Trophoblast cell (in vitro differentiated cells and primary cell): ENCODE results near the gene CADM2.
A peak's percentile ranks its signal among the peaks of the same experiment; 100 is the strongest.

Source experiments
- DNase-seq, 2 donors: peaks; one replicate each; pipeline ENCODE4 v3.0.0-alpha.2; 2016
- H2AFZ ChIP-seq: 2 replicates; pipeline ENCODE4 v1.6.1; 2013; ENCODE audit warnings: low read length, moderate library complexity, mild to moderate bottlenecking; ENCODE audit not compliant: insufficient read depth, poor library complexity
- H2AK5ac ChIP-seq: 2 replicates; pipeline ENCODE4 v1.6.1; 2013; ENCODE audit warnings: mild to moderate bottlenecking, low read length
- H2BK120ac ChIP-seq: 2 replicates; pipeline ENCODE4 v1.6.1; 2013; ENCODE audit warnings: low read length, mild to moderate bottlenecking, moderate library complexity; ENCODE audit not compliant: insufficient read depth, poor library complexity
- H2BK12ac ChIP-seq: 2 replicates; pipeline ENCODE4 v1.6.1; 2013; ENCODE audit warnings: mild to moderate bottlenecking, low read length, moderate library complexity
- H2BK5ac ChIP-seq: 2 replicates; pipeline ENCODE4 v1.6.1; 2013; ENCODE audit warnings: low read length, low read depth, moderate library complexity, mild to moderate bottlenecking; ENCODE audit not compliant: poor library complexity
- H3K14ac ChIP-seq: 2 replicates; pipeline ENCODE4 v1.6.1; 2013; ENCODE audit warnings: mild to moderate bottlenecking, low read length
- H3K18ac ChIP-seq: 2 replicates; pipeline ENCODE4 v1.6.1; 2013; ENCODE audit warnings: mild to moderate bottlenecking, low read length
- H3K23ac ChIP-seq: 2 replicates; pipeline ENCODE4 v1.6.1; 2013; ENCODE audit warnings: low read length
- H3K27ac ChIP-seq: 2 replicates; pipeline ENCODE4 v1.5.1; 2013; ENCODE audit warnings: low read depth, mild to moderate bottlenecking, inconsistent platforms, low read length, moderate library complexity
- H3K27me3 ChIP-seq: 2 replicates; pipeline ENCODE4 v1.6.1; 2013; ENCODE audit warnings: inconsistent platforms, mild to moderate bottlenecking, low read length, moderate library complexity; ENCODE audit not compliant: insufficient read depth
- H3K36me3 ChIP-seq, 2 experiments: 1 replicate in 1 of 2; 2 replicates in 1 of 2; pipeline ENCODE4 v1.6.1; 2013; ENCODE audit warnings: low read length in 2 of 2, mild to moderate bottlenecking in 2 of 2, moderate library complexity in 1 of 2; ENCODE audit not compliant: insufficient read depth in 2 of 2, control insufficient read depth in 1 of 2
- H3K4ac ChIP-seq: 2 replicates; pipeline ENCODE4 v1.6.1; 2013; ENCODE audit warnings: low read depth, mild to moderate bottlenecking, low read length, moderate library complexity
- H3K4me1 ChIP-seq, 2 experiments: 1 replicate in 1 of 2; 2 replicates in 1 of 2; pipeline ENCODE4 v1.6.1; 2013; ENCODE audit warnings: low read length in 2 of 2, mild to moderate bottlenecking in 2 of 2, moderate library complexity in 1 of 2; ENCODE audit not compliant: insufficient read depth in 2 of 2, control insufficient read depth in 1 of 2
- H3K4me2 ChIP-seq: 2 replicates; pipeline ENCODE4 v1.6.1; 2013; ENCODE audit warnings: inconsistent platforms, mild to moderate bottlenecking, low read length, moderate library complexity
- H3K4me3 ChIP-seq: 2 replicates; pipeline ENCODE4 v1.5.1; 2013; ENCODE audit warnings: mild to moderate bottlenecking, low read depth, low read length, inconsistent platforms
- H3K79me1 ChIP-seq: one replicate; pipeline ENCODE4 v1.6.1; 2013; ENCODE audit warnings: low read length
- H3K79me2 ChIP-seq: 2 replicates; pipeline ENCODE4 v1.6.1; 2013; ENCODE audit warnings: low read length, mild to moderate bottlenecking; ENCODE audit not compliant: control insufficient read depth, insufficient read depth, poor library complexity
- H3K9ac ChIP-seq: 2 replicates; pipeline ENCODE4 v1.6.1; 2013; ENCODE audit warnings: mild to moderate bottlenecking, low read length
- H3K9me3 ChIP-seq: 2 replicates; pipeline ENCODE4 v1.6.1; 2013; ENCODE audit warnings: low read depth, mild to moderate bottlenecking, control low read depth, inconsistent platforms, low read length; ENCODE audit not compliant: insufficient read depth
- H4K12ac ChIP-seq: 2 replicates; pipeline ENCODE4 v1.6.1; 2013; ENCODE audit warnings: low read depth, mild to moderate bottlenecking, low read length, moderate library complexity
- H4K8ac ChIP-seq: 2 replicates; pipeline ENCODE4 v1.6.1; 2013; ENCODE audit warnings: low read depth, mild to moderate bottlenecking, low read length, moderate library complexity
- H4K91ac ChIP-seq: one replicate; pipeline ENCODE4 v1.6.1; 2013; ENCODE audit warnings: low read depth, mild to moderate bottlenecking, low read length, moderate library complexity
- WGBS: extraction: QIAGEN DNeasy Blood & Tissue Kit; methylation state at CpG from one replicate; pipeline ENCODE4 v1.1.7; 2013; ENCODE audit warnings: missing lambda C conversion rate; ENCODE audit not compliant: insufficient read length, insufficient coverage; ENCODE audit errors: extremely low coverage; 5-methylcytosine and 5-hydroxymethylcytosine counted together

The CADM2 gene

GRCh38 chr3:85584779-85585356 is 626.1 kb downstream of the CADM2 start:
- Histone ChIP-seq H4K12ac (no peak overlapping the region), H4K8ac (no peak overlapping the region), H2BK5ac (no peak overlapping the region), H3K4me1 (no peaks in the 10 kb centered on the region), H3K36me3 (no peaks in the 10 kb centered on the region), H2AK5ac (no peak overlapping the region), H2BK12ac (no peak overlapping the region), H3K4me2 (no peak overlapping the region), H3K4me3 (no peak overlapping the region), H3K79me1 (no peaks in the 10 kb centered on the region), H3K14ac (no peak overlapping the region), H4K91ac (no peak overlapping the region), H3K27ac (no peak overlapping the region), H3K4ac (no peak overlapping the region), H3K79me2 (no peaks in the 10 kb centered on the region), H3K9me3 (no peaks in the 10 kb centered on the region), H3K23ac (no peak overlapping the region), H3K9ac (peak overlapping the region; percentile 2), H2BK120ac (no peak overlapping the region), H2AFZ (no peak overlapping the region), H3K18ac (no peak overlapping the region), H3K27me3 (no peaks in the 10 kb centered on the region)
- peak; percentile 3 to 53 for DNase-seq
- no CpG with 5 or more reads among the region's 7 CpGs for WGBS

GRCh38 chr3:85586018-85586417 is 627.2 kb downstream of the CADM2 start:
- H2AFZ ChIP-seq, result no peak overlapping the region
- WGBS, result no CpG with 5 or more reads among the region's 3 CpGs
- H3K4me1 ChIP-seq, result no peaks in the 10 kb centered on the region
- no peak overlapping the region for H3K18ac ChIP-seq
- no peak overlapping the region for H2AK5ac ChIP-seq
- no peak overlapping the region for H4K91ac ChIP-seq
- no peaks in the 10 kb centered on the region for H3K36me3 ChIP-seq
- H4K12ac ChIP-seq, result no peak overlapping the region
- no peak overlapping the region for H3K4me3 ChIP-seq
- H3K27ac ChIP-seq, result no peak overlapping the region
- H2BK12ac ChIP-seq, result no peak overlapping the region
- no peak for DNase-seq
- H3K4ac ChIP-seq, result no peak overlapping the region
- no peak overlapping the region for H3K4me2 ChIP-seq
- H3K14ac ChIP-seq, result no peak overlapping the region
- H4K8ac ChIP-seq, result no peak overlapping the region
- H3K79me1 ChIP-seq, result no peaks in the 10 kb centered on the region
- no peak overlapping the region for H2BK5ac ChIP-seq
- no peak overlapping the region for H3K23ac ChIP-seq
- H2BK120ac ChIP-seq, result no peak overlapping the region
- H3K79me2 ChIP-seq, result no peaks in the 10 kb centered on the region
- no peaks in the 10 kb centered on the region for H3K9me3 ChIP-seq
- no peak overlapping the region for H3K9ac ChIP-seq
- H3K27me3 ChIP-seq, result no peaks in the 10 kb centered on the region

GRCh38 chr3:85589145-85589544 is 630.4 kb downstream of the CADM2 start:
- H3K79me2 ChIP-seq, result no peaks in the 10 kb centered on the region
- no peak overlapping the region for H4K8ac ChIP-seq
- H3K23ac ChIP-seq, result no peak overlapping the region
- no peak overlapping the region for H3K27ac ChIP-seq
- no peak overlapping the region for H3K14ac ChIP-seq
- no peak overlapping the region for H2BK12ac ChIP-seq
- no peak overlapping the region for H2AK5ac ChIP-seq
- no peak for DNase-seq
- no peaks in the 10 kb centered on the region for H3K9me3 ChIP-seq
- no peak overlapping the region for H3K4ac ChIP-seq
- no peak overlapping the region for H3K4me3 ChIP-seq
- H3K9ac ChIP-seq, result no peak overlapping the region
- H2AFZ ChIP-seq, result no peak overlapping the region
- H2BK5ac ChIP-seq, result no peak overlapping the region
- H3K4me2 ChIP-seq, result no peak overlapping the region
- no CpG with 5 or more reads among the region's 3 CpGs for WGBS
- no peak overlapping the region for H2BK120ac ChIP-seq
- no peaks in the 10 kb centered on the region for H3K27me3 ChIP-seq
- no peak overlapping the region for H4K91ac ChIP-seq
- H3K36me3 ChIP-seq, result no peaks in the 10 kb centered on the region
- H3K18ac ChIP-seq, result no peak overlapping the region
- no peak overlapping the region for H4K12ac ChIP-seq
- no peaks in the 10 kb centered on the region for H3K79me1 ChIP-seq
- H3K4me1 ChIP-seq, result no peaks in the 10 kb centered on the region

GRCh38 chr3:85591451-85591850 is 632.7 kb downstream of the CADM2 start:
- WGBS, result no CpG with 5 or more reads among the region's 2 CpGs
- H2BK12ac ChIP-seq, result no peak overlapping the region
- no peak for DNase-seq

More at GRCh38 chr3:85591451-85591850, 632.7 kb downstream of the CADM2 start:
- Histone ChIP-seq H3K79me1 (no peaks in the 10 kb centered on the region), H3K23ac (no peak overlapping the region), H3K4ac (no peak overlapping the region), H3K79me2 (no peaks in the 10 kb centered on the region), H3K36me3 (no peaks in the 10 kb centered on the region), H3K4me2 (no peak overlapping the region), H4K8ac (no peak overlapping the region), H3K4me3 (no peak overlapping the region), H3K4me1 (no peaks in the 10 kb centered on the region), H4K12ac (no peak overlapping the region), H2AK5ac (no peak overlapping the region), H3K27me3 (no peaks in the 10 kb centered on the region), H3K9me3 (no peaks in the 10 kb centered on the region), H3K18ac (no peak overlapping the region), H4K91ac (no peak overlapping the region), H2BK5ac (no peak overlapping the region), H3K14ac (no peak overlapping the region), H2AFZ (no peak overlapping the region), H2BK120ac (no peak overlapping the region), H3K27ac (no peak overlapping the region), H3K9ac (no peak overlapping the region)
